Measurements from ENCODE around the gene MSMO1.

The MSMO1 gene

GRCh38 chr4:165360041-165360695 is 32.7 kb downstream of the MSMO1 start:
- no peak for DNase-seq (ENCODE audit: low read depth, low spot score)

GRCh38 chr4:165360985-165361670 is 33.7 kb downstream of the MSMO1 start:
- no peak for DNase-seq (ENCODE audit: low read depth, low spot score)

- no peak for DNase-seq (ENCODE audit: low read depth, low spot score)
These were observed 34.3 kb downstream of the MSMO1 start for GRCh38 chr4:165361810-165362209.

GRCh38 chr4:165364452-165365080 is 37.1 kb downstream of the MSMO1 start:
- no peak for DNase-seq (ENCODE audit: low read depth, low spot score)

GRCh38 chr4:165367040-165367439 is 39.6 kb downstream of the MSMO1 start:
- no peak for DNase-seq (ENCODE audit: low read depth, low spot score)

GRCh38 chr4:165368114-165368513 is 40.6 kb downstream of the MSMO1 start:
- DNase-seq (ENCODE audit: low read depth, low spot score) = no peak

GRCh38 chr4:165368567-165368966 is 41.1 kb downstream of the MSMO1 start:
- no peak for DNase-seq (ENCODE audit: low read depth, low spot score)

- no peak for DNase-seq (ENCODE audit: low read depth, low spot score)
These were observed 42.1 kb downstream of the MSMO1 start for GRCh38 chr4:165369522-165369921.

- no peak for DNase-seq (ENCODE audit: low read depth, low spot score)
These were observed 43.1 kb downstream of the MSMO1 start for GRCh38 chr4:165370530-165370929.

- DNase-seq (ENCODE audit: low read depth, low spot score) = no peak
These were observed 48.0 kb downstream of the MSMO1 start for GRCh38 chr4:165375465-165375864.

GRCh38 chr4:165378398-165378744 is 50.9 kb downstream of the MSMO1 start:
- no peak for DNase-seq (ENCODE audit: low read depth, low spot score)

GRCh38 chr4:165378745-165379677 is 51.5 kb downstream of the MSMO1 start, which contains the start of gene CPE:
TSS of gene CPE (plus strand) at chr4:165379008. CDS start at chr4:165379222, 214 bp downstream.
- DNase-seq (ENCODE audit: low read depth, low spot score) = no peak

GRCh38 chr4:165379678-165380064 is 52.2 kb downstream of the MSMO1 start:
- no peak for DNase-seq (ENCODE audit: low read depth, low spot score)

- no peak for DNase-seq (ENCODE audit: low read depth, low spot score)
These were observed 53.3 kb downstream of the MSMO1 start for GRCh38 chr4:165380805-165381204.

- no peak for DNase-seq (ENCODE audit: low read depth, low spot score)
These were observed 54.4 kb downstream of the MSMO1 start for GRCh38 chr4:165381821-165382373.

- no peak for DNase-seq (ENCODE audit: low read depth, low spot score)
These were observed 55.2 kb downstream of the MSMO1 start for GRCh38 chr4:165382640-165383039.

GRCh38 chr4:165383591-165384073 is 56.2 kb downstream of the MSMO1 start:
- no peak for DNase-seq (ENCODE audit: low read depth, low spot score)

- no peak for DNase-seq (ENCODE audit: low read depth, low spot score)
These were observed 56.7 kb downstream of the MSMO1 start for GRCh38 chr4:165384186-165384585.

- DNase-seq (ENCODE audit: low read depth, low spot score) = peak; percentile 77
These were observed 57.1 kb downstream of the MSMO1 start for GRCh38 chr4:165384598-165384997.

GRCh38 chr4:165385126-165385525 is 57.7 kb downstream of the MSMO1 start:
- no peak for DNase-seq (ENCODE audit: low read depth, low spot score)

- DNase-seq (ENCODE audit: low read depth, low spot score) = no peak
These were observed 58.9 kb downstream of the MSMO1 start for GRCh38 chr4:165386328-165386727.

Measured in smooth muscle cell of the brain vasculature (primary cell).